Psoas muscle (tissue), 8 donors: ENCODE results near the gene KPNA1. TPM values are rescaled to one million over a fixed set of nuclear protein-coding genes. Genes with fewer than 3 reads are reported as not detected.

Source experiments
- ATAC-seq, 4 donors: fragments of 200-7000 bp; cut with Tn5 transposase; one replicate each; pipeline ENCODE4 v1.9.1; 2020; ENCODE audit warnings: moderate library complexity in 3 of 4, mild to moderate bottlenecking in 2 of 4
- DNase-seq, 2 donors: peaks; one replicate each; pipeline ENCODE4 v3.0.0-alpha.2; 2020
- H3K27ac ChIP-seq: fragments of 200-600 bp; one replicate; pipeline ENCODE4 v1.8.0; 2022
- H3K27me3 ChIP-seq, 3 donors: fragments of 200-600 bp in 1 of 3; one replicate each; pipeline versions ENCODE4 v1.6.1 to v1.8.0; 2013 to 2022; ENCODE audit warnings: low read length in 2 of 3, mild to moderate bottlenecking in 2 of 3, moderate library complexity in 1 of 3; ENCODE audit not compliant: insufficient read depth in 3 of 3
- H3K36me3 ChIP-seq, 2 donors: fragments of 200-600 bp in 1 of 2; one replicate each; pipeline versions ENCODE4 v1.6.1 to v1.8.0; 2013 to 2022; ENCODE audit warnings: low read depth in 1 of 2, mild to moderate bottlenecking in 1 of 2, moderate library complexity in 1 of 2; ENCODE audit not compliant: insufficient read depth in 1 of 2
- H3K4me1 ChIP-seq: fragments of 200-600 bp; one replicate; pipeline ENCODE4 v1.8.0; 2022
- H3K4me3 ChIP-seq: fragments of 200-600 bp; one replicate; pipeline ENCODE4 v1.8.0; 2022; ENCODE audit warnings: mild to moderate bottlenecking
- H3K9me3 ChIP-seq: fragments of 200-600 bp; one replicate; pipeline ENCODE4 v1.8.0; 2022
- CTCF ChIP-seq: fragments of 200-600 bp; IDR thresholded peaks from one replicate; pipeline ENCODE4 v1.8.0; 2022; ENCODE audit warnings: antibody characterized with exemption
- WGBS, 3 donors: extraction: QIAGEN DNeasy Blood & Tissue Kit; methylation state at CpG; one replicate each; pipeline versions ENCODE4 v1.1.6 to v1.1.7; 2013; 5-methylcytosine and 5-hydroxymethylcytosine counted together
- intact Hi-C, 2 donors: fragments of 100-400 bp; cut with DNase I; formaldehyde crosslinking; loops; one replicate each; pipeline versions ENCODE4 v1.11.0 to v1.14.2; 2022
- polyA plus RNA-seq, 3 donors: library from polyadenylated mRNA; stranded (reverse); fragments of 200-250 nt; gene quantifications; one replicate each; pipeline ENCODE4 v1.2.3, GENCODE V29; 2013
- total RNA-seq, 4 donors: library from RNA; stranded (reverse); fragmentation: NEBNext Ultra II Directional in 2 of 4; extraction: Animal tissue kit (Norgen Biotek cat#: 25700) in 2 of 4; gene quantifications; one replicate each; pipeline versions ENCODE4 v1.2.1 to v1.2.4, GENCODE V29; 2021 to 2023
- donor health status: healthy with polysubstance abuse.
- donor health status: DM: no; HTN: no; CAD: no; lungs with moderate emphysema.
- donor health status: Bipolar disorder and iron deficiency.
- donor health status: healthy.
- donor health status: DM: yes; HTN: yes; CAD: no.
- donor health status: DM: no; HTN: no; CAD: no.
- donor health status: DM: no; HTN: no; CAD: no.
- donor health status: DM: yes; HTN: yes; CAD: no.

KPNA1 gene
- total and polyA plus RNA-seq, 7 donors = 39.5 to 263 (median 180) TPM

DNA sequence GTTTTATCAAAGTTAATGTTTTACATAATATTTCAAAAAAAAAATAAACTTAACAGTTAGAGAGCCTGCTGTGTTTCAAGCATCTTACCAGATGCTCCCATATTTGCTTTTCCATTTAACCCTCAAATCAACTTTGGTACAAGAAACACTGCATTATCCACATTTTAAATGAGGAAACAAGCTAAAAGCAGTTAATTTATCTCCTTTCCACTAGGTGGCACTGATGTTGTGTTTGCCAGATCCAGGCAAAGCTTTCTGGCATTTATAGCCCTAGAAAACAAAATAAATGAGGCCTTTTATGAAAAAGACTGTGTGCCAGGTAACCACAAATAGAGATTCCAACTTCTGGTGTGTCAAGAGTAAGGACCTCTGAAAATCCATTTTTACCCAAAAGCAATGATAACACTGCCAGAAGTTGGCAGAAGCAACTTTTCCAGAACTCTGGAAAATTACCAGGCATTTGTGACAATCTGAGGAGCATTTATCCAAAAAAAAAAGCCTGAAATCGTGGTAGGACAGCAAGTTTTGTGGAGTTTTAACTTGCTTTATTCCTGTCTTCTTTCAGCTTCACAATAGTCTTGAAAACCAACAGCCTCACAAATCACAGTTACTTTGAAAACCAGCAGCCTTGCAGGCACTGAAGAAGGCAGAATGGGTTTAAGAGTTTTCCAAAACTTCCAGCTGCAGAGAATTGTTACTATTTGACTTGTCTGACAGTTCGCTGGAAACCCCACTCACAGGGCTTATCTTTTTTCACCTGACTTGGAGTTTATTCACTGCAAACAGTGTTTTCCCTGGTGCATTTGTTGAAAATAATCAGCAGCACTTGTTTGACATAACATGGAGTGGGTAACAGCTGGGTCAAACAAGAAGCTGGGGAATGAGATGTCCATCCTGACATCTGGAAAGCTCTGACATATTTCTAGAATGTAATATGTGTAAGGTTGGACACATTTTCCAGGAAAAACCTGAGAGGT lies 121.6 kb downstream of the KPNA1 start:
- H3K4me1 ChIP-seq = no peaks in the 10 kb centered on the region
- peaks cover 0 to 5% of the 10 kb centered on the region in 2 donors for H3K36me3 ChIP-seq
- H3K27me3 ChIP-seq = no peaks in the 10 kb centered on the region
- intact Hi-C loops = loop anchor here in 1 of 2 donors (2.0 to 5.0 kb wide), 2 partner anchors 169 to 286 kb away; partner anchors contain the start of genes DTX3L and PARP9
- no peaks in the 10 kb centered on the region for H3K9me3 ChIP-seq
- peak in 3 of 4 donors; percentile 43 to 76 (median 48) for ATAC-seq
- TF ChIP-seq CTCF = peak; percentile 83
- no peak overlapping the region for H3K27ac ChIP-seq
- 30 to 38% (median 38%) methylated on average over 2 of the region's 2 CpGs for WGBS, 3 donors
- DNase-seq = no peak
- H3K4me3 ChIP-seq = no peak overlapping the region

GRCh38 chr3:122391681-122392446 lies 122.9 kb downstream of the KPNA1 start:
- peaks cover 0 to 5% of the 10 kb centered on the region in 2 donors for H3K36me3 ChIP-seq
- ATAC-seq (no peak), DNase-seq (no peak)
- TF ChIP-seq CTCF = no peak
- no peak overlapping the region for H3K27ac ChIP-seq
- intact Hi-C loops = loop anchor here in 1 of 2 donors (2.0 to 5.0 kb wide), 2 partner anchors 170 to 287 kb away; partner anchors contain the start of genes DTX3L and PARP9
- WGBS, 3 donors = 70 to 82% (median 70%) methylated on average over 2 of the region's 2 CpGs
- H3K4me1 ChIP-seq = no peaks in the 10 kb centered on the region
- H3K27me3 ChIP-seq = no peaks in the 10 kb centered on the region
- no peaks in the 10 kb centered on the region for H3K9me3 ChIP-seq
- H3K4me3 ChIP-seq = no peak overlapping the region

- ATAC-seq (no peak), DNase-seq (no peak)
- Histone ChIP-seq H3K9me3 (no peaks in the 10 kb centered on the region), H3K36me3 (peaks cover 0 to 5% of the 10 kb centered on the region in 2 donors), H3K27me3 (no peaks in the 10 kb centered on the region), H3K4me1 (no peaks in the 10 kb centered on the region), H3K4me3 (no peak overlapping the region), H3K27ac (no peak overlapping the region)
- intact Hi-C loops = loop anchor here in 1 of 2 donors (5.0 kb wide), 1 partner anchor 172 kb away; the partner anchor contains the start of genes DTX3L and PARP9
- 54 to 63% (median 58%) methylated on average over 4 of the region's 4 CpGs for WGBS, 3 donors
- TF ChIP-seq CTCF = no peak
Observed at GRCh38 chr3:122390665-122391064, 124.1 kb downstream of the KPNA1 start.

DNA sequence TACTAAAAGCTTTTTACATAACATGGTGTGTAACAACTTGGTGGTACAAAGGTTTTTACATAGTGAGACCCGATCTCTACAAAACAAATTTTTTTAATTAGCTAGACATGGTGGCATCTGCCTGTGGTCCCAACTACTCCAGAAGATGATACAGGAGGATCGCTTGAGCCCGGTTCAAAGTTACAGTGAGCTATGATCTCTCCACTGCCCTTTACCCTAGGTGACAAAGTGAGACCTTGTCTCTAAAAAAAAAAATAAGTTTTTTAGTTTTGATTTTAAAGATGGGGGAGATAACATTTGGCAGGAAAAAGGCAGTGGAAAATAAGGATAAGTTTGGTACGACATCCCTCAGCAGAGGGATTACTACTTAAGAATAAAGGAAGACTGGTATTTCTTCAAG lies 124.8 kb downstream of the KPNA1 start:
- H3K36me3 ChIP-seq = peaks cover 0 to 5% of the 10 kb centered on the region in 2 donors
- H3K27ac ChIP-seq = no peak overlapping the region
- no peak for TF ChIP-seq CTCF
- 78 to 85% (median 80%) methylated on average over 4 of the region's 4 CpGs for WGBS, 3 donors
- intact Hi-C loops = loop anchor here in 1 of 2 donors (5.0 to 10.0 kb wide), 3 partner anchors 172 to 845 kb away; partner anchors contain the start of genes DTX3L, EAF2, IQCB1 and PARP9
- no peaks in the 10 kb centered on the region for H3K27me3 ChIP-seq
- ATAC-seq = no peak
- no peaks in the 10 kb centered on the region for H3K9me3 ChIP-seq
- H3K4me3 ChIP-seq = no peak overlapping the region
- peaks cover 7% of the 10 kb centered on the region for H3K4me1 ChIP-seq
- DNase-seq = no peak
